K562 (cell line): ENCODE measurements around the gene TMEM203. TPM values are rescaled to one million over a fixed set of nuclear protein-coding genes. Genes with fewer than 3 reads are reported as not detected.

Source experiments
- E4F1 ChIP-seq: fragments of 250-450 bp; sonication (Bioruptor Pico); IDR thresholded peaks from 2 replicates; pipeline ENCODE4 v1.5.0; 2021; ENCODE audit warnings: mild to moderate bottlenecking, borderline replicate concordance
- EZH2 ChIP-seq: IDR thresholded peaks from 2 replicates; pipeline ENCODE4 v1.6.1; 2012; ENCODE audit warnings: low read depth, mild to moderate bottlenecking, inconsistent platforms, low read length, borderline replicate concordance
- HNRNPH1 ChIP-seq: fragments of 200-400 bp; formaldehyde crosslinking; optimal IDR thresholded peaks from 2 replicates; pipeline ENCODE3; 2017; ENCODE audit warnings: low read depth, mild to moderate bottlenecking, low read length, moderate library complexity
- HNRNPUL1 ChIP-seq: fragments of 200-400 bp; formaldehyde crosslinking; IDR thresholded peaks from 2 replicates; pipeline ENCODE4 v1.6.1; 2017; ENCODE audit warnings: low read length
- KDM1A ChIP-seq, 2 experiments: fragments of 450-650 bp; IDR thresholded peaks; 2 replicates each; pipeline ENCODE4 v1.6.1; 2016; ENCODE audit warnings: mild to moderate bottlenecking in 2 of 2
- NFATC3 ChIP-seq: fragments of 450-650 bp; IDR thresholded peaks from 2 replicates; pipeline ENCODE4 v1.6.1; 2017; ENCODE audit warnings: mild to moderate bottlenecking
- POLR3G ChIP-seq: IDR thresholded peaks from 2 replicates; pipeline ENCODE4 v1.6.1; 2011; ENCODE audit not compliant: insufficient read length, insufficient replicate concordance; ENCODE audit errors: extremely low read depth
- RAD21 ChIP-seq, 2 experiments: fragments of 250-450 bp in 1 of 2; fragments of 450-650 bp in 1 of 2; sonication (Bioruptor Pico) in 1 of 2; formaldehyde crosslinking in 1 of 2; IDR thresholded peaks in 1 of 2; conservative IDR thresholded peaks in 1 of 2; 2 replicates each; pipeline versions ENCODE4 v1.4.0 to v1.8.0; 2020 to 2022; ENCODE audit warnings: mild to moderate bottlenecking in 2 of 2, moderate library complexity in 1 of 2
- SIRT6 ChIP-seq: IDR thresholded peaks from one replicate; pipeline ENCODE4 v1.6.1; 2012; ENCODE audit warnings: low read depth, mild to moderate bottlenecking, control low read depth, inconsistent platforms, low read length, moderate library complexity
- SMC3 ChIP-seq: conservative IDR thresholded peaks from 2 replicates; pipeline ENCODE4 v1.6.1; 2011; ENCODE audit warnings: low read depth, low read length, improper control_type of control experiment; ENCODE audit not compliant: insufficient read depth
- STAT6 ChIP-seq: sonication (generic); formaldehyde crosslinking; IDR thresholded peaks from 2 replicates; pipeline ENCODE4 v1.8.1; 2023; ENCODE audit warnings: mild to moderate bottlenecking, missing genetic modification reagents
- TAL1 ChIP-seq: fragments of 450-650 bp; IDR thresholded peaks from 2 replicates; pipeline ENCODE4 v1.6.1; 2016; ENCODE audit warnings: mild to moderate bottlenecking
- ZNF318 ChIP-seq, 2 experiments: fragments of 450-650 bp; IDR thresholded peaks; 2 replicates each; pipeline ENCODE4 v1.6.1; 2016; ENCODE audit warnings: mild to moderate bottlenecking in 2 of 2, borderline replicate concordance in 1 of 2, low read depth in 1 of 2, moderate library complexity in 1 of 2
- ZNF77 ChIP-seq: fragments of 250-450 bp; sonication (Bioruptor Pico); IDR thresholded peaks from 2 replicates; pipeline ENCODE4 v1.5.0; 2020
- polyA plus RNA-seq, 8 experiments: library from polyadenylated mRNA; depleted of rRNA in 4 of 8; stranded (reverse) in 5 of 8; unstranded in 3 of 8; fragments of >200 nt; fragmentation: Nextera tagmentation in 2 of 8; fragmentation: Illumina TruSeq in 1 of 8; extraction: Ambion mirVana in 2 of 8; extraction: Trizol in 1 of 8; gene quantifications; 2 replicates each; pipeline versions ENCODE4 v1.2.1 to v1.2.3, GENCODE V29; 2011 to 2014; ENCODE audit warnings: inconsistent platforms in 1 of 8, missing spikeins in 1 of 8
- total RNA-seq, 7 experiments: library from RNA; depleted of rRNA in 6 of 7; stranded (reverse); fragments of >200 nt in 6 of 7; fragmentation: Illumina TruSeq in 2 of 7; extraction: Trizol in 2 of 7; gene quantifications; 2 replicates each; pipeline versions ENCODE4 v1.2.1 to v1.2.3, GENCODE V29; 2011 to 2021; ENCODE audit warnings: low replicate concordance in 1 of 7

TMEM203 gene
- total and polyA plus RNA-seq, 9 of the 15 experiments (the other 6 are each of a cell fraction or from before 2014, with no cell fraction given) = 8.8 to 59.5 (median 37.6) TPM

GRCh38 chr9:137157618-137158415 lies 47.6 kb downstream of the TMEM203 start (continued):
- TF ChIP-seq ZNF318 (IDR thresholded peaks at IDR 0.05; ENCODE audit: borderline replicate concordance in 1 of 2, low read depth in 1 of 2) (no peak), E4F1 (CRISPR knock-in tag) (no peak), HNRNPUL1 (no peak), RAD21 (CRISPR knock-in tag; conservative IDR thresholded peaks at IDR 0.05 in 1 of 2, IDR thresholded peaks at IDR 0.05 in 1 of 2) (no peak), POLR3G (no peak), STAT6 (CRISPR knock-in tag) (no peak), KDM1A (IDR thresholded peaks at IDR 0.05) (0 out of 4 replicates have a peak, but pooled peaks of 1 of the 2 experiments have one; percentile 33), EZH2 (no peak), NFATC3 (no peak), TAL1 (peak; percentile 81), SIRT6 (no peak), SMC3 (no peak), ZNF77 (CRISPR knock-in tag) (no peak), HNRNPH1 (no peak)
